BLaER1 (cell line): ENCODE data around the gene ADGRG2.

ENCODE experiments used
- H3K27ac ChIP-seq: shearing (Covaris generic); formaldehyde crosslinking; 2 replicates; pipeline ENCODE4 v1.8.1; 2022
- H3K27me3 ChIP-seq: shearing (Covaris generic); formaldehyde crosslinking; 2 replicates; pipeline ENCODE4 v1.8.1; 2022
- H3K36me3 ChIP-seq: shearing (Covaris generic); formaldehyde crosslinking; 2 replicates; pipeline ENCODE4 v1.8.1; 2022
- H3K4me1 ChIP-seq: shearing (Covaris generic); formaldehyde crosslinking; 2 replicates; pipeline ENCODE4 v1.8.1; 2022
- H3K4me2 ChIP-seq: shearing (Covaris generic); formaldehyde crosslinking; 2 replicates; pipeline ENCODE4 v1.8.1; 2022
- H3K4me3 ChIP-seq: shearing (Covaris generic); formaldehyde crosslinking; 2 replicates; pipeline ENCODE4 v1.8.1; 2022
- H3K9ac ChIP-seq: shearing (Covaris generic); formaldehyde crosslinking; 2 replicates; pipeline ENCODE4 v1.8.1; 2022
- H3K9me3 ChIP-seq: shearing (Covaris generic); formaldehyde crosslinking; 2 replicates; pipeline ENCODE4 v1.8.1; 2022
- H4K20me1 ChIP-seq: shearing (Covaris generic); formaldehyde crosslinking; 2 replicates; pipeline ENCODE4 v1.8.1; 2022
- Cebpa-rat ChIP-seq: shearing (Covaris generic); IDR thresholded peaks from 2 replicates; pipeline ENCODE4 v1.8.1; 2022

The ADGRG2 gene

GRCh38 chrX:18949291-18949943, 172.9 kb downstream of the ADGRG2 start:
- Histone ChIP-seq H3K27ac (no peak overlapping the region), H3K36me3 (peaks cover 70% of the 10 kb centered on the region), H3K4me3 (no peak overlapping the region), H3K4me2 (no peak overlapping the region), H3K4me1 (no peaks in the 10 kb centered on the region), H4K20me1 (peaks cover 34% of the 10 kb centered on the region; the same call in 1 of the 2 replicates), H3K9me3 (no peaks in the 10 kb centered on the region), H3K27me3 (peaks cover 50% of the 10 kb centered on the region), H3K9ac (no peak overlapping the region)
- TF ChIP-seq Cebpa-rat, result no peak

DNA sequence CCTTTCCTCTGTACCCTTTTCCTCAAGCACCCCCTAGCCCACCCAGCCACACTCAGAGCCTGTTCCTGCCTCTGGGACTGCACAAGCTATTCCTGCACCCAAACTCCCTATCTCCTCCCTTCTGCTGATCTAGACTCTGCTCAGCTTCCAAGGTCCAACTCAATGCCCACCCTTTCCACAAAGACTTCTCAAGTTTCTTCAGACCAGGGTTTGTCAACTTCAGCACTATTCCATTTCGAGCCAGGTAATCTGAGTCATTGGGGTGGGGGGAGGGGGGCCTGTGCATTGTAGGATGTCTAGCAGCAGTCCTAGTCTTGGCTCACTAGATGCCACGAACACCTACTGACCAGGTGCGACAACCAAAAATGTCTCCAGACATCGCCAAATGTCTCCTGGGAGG, 175.7 kb downstream of the ADGRG2 start:
- peaks cover 81% of the 10 kb centered on the region for H3K36me3 ChIP-seq
- H3K27ac ChIP-seq, result no peak overlapping the region
- H3K4me1 ChIP-seq, result no peaks in the 10 kb centered on the region
- H3K9ac ChIP-seq, result no peak overlapping the region
- no peak for TF ChIP-seq Cebpa-rat
- H3K27me3 ChIP-seq, result peaks cover 72% of the 10 kb centered on the region
- H3K4me2 ChIP-seq, result no peak overlapping the region
- no peak overlapping the region for H3K4me3 ChIP-seq
- H3K9me3 ChIP-seq, result no peaks in the 10 kb centered on the region
- peaks cover 25% of the 10 kb centered on the region; the same call in 1 of the 2 replicates for H4K20me1 ChIP-seq

DNA sequence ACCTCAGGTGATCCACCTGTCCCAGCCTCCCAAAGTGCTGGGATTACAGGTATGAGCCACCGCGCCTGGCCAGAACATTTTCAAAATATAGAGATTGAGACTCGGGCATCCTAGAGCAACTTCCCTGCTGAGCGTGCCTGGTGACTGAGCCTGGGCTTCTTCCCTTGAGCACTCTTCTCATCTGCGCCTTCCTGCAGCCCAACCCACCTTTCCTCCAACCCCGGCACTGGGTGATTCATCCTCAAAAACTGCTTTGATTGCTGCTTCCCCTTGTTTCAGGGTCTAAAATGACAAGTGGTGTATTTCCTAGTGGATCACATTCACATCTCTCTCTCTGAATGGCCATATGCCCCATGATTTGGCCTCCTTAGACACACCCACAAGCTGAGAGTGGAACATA, 176.1 kb downstream of the ADGRG2 start:
- Histone ChIP-seq H3K9me3 (no peaks in the 10 kb centered on the region), H3K36me3 (peaks cover 81% of the 10 kb centered on the region)
- no peak for TF ChIP-seq Cebpa-rat

DNA sequence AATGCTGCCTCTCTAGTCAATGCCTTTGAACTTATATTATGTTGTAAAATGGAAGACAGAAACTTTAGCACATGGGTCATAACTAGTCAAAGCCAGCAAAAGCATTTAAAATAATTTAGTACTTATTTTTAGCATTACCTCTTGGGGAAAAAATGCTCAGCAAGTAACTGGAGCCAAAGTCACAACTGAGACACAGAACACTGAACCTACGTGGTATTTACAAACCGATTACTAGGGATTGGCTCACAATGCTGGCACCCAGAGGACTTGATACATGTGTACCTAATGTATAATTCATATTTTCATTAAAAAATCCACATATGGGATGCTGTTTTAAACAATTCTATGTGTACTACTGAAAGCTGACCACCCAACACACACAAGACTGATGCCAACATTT, 176.8 kb downstream of the ADGRG2 start:
- Histone ChIP-seq H3K4me3 (no peak overlapping the region), H4K20me1 (peaks cover 22% of the 10 kb centered on the region; the same call in 1 of the 2 replicates), H3K9ac (no peak overlapping the region), H3K4me2 (no peak overlapping the region), H3K27ac (no peak overlapping the region), H3K27me3 (peaks cover 67% of the 10 kb centered on the region), H3K9me3 (no peaks in the 10 kb centered on the region), H3K36me3 (peaks cover 81% of the 10 kb centered on the region), H3K4me1 (no peaks in the 10 kb centered on the region)
- TF ChIP-seq Cebpa-rat, result no peak

More for the DNA sequence above, 176.1 kb downstream of the ADGRG2 start:
- no peak overlapping the region for H3K27ac ChIP-seq
- H3K4me3 ChIP-seq, result no peak overlapping the region
- no peak overlapping the region for H3K4me2 ChIP-seq
- H3K4me1 ChIP-seq, result no peaks in the 10 kb centered on the region
- H3K27me3 ChIP-seq, result peaks cover 73% of the 10 kb centered on the region
- no peak overlapping the region for H3K9ac ChIP-seq
- peaks cover 25% of the 10 kb centered on the region; the same call in 1 of the 2 replicates for H4K20me1 ChIP-seq

GRCh38 chrX:18944482-18944881, 177.8 kb downstream of the ADGRG2 start:
- TF ChIP-seq Cebpa-rat, result no peak
- H3K4me1 ChIP-seq, result no peaks in the 10 kb centered on the region

DNA sequence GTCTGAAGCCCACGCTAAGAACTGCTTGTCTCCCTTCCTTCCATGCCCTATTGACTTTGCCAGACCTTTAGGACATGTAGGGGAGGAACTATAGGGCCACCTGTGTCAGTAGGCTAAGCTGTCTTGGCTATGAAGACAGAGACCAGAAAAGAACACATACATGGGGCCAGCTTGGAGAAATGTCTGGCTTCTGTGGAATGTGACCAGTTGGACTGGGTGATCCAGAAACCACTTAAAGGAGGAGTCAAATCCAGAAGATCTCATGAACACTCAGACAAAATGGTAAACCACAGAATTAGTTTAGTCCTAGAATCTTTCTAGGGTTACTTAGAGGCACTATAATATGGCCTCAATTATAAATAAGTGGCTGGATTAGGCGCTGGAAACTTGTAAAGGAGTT, 180.4 kb downstream of the ADGRG2 start:
- H3K27me3 ChIP-seq, result peaks cover 63% of the 10 kb centered on the region
- peaks cover 71% of the 10 kb centered on the region for H3K36me3 ChIP-seq
- no peak overlapping the region for H3K27ac ChIP-seq
- H4K20me1 ChIP-seq, result peaks cover 9% of the 10 kb centered on the region; the same call in 1 of the 2 replicates
- TF ChIP-seq Cebpa-rat, result no peak
- no peak overlapping the region for H3K4me3 ChIP-seq
- H3K4me1 ChIP-seq, result 0 out of 2 replicates have a peak, but pooled peaks cover 7% of the 10 kb centered on the region
- no peaks in the 10 kb centered on the region for H3K9me3 ChIP-seq
- H3K4me2 ChIP-seq, result no peak overlapping the region
- H3K9ac ChIP-seq, result no peak overlapping the region

More at GRCh38 chrX:18944482-18944881, 177.8 kb downstream of the ADGRG2 start:
- peaks cover 63% of the 10 kb centered on the region for H3K27me3 ChIP-seq
- H3K4me2 ChIP-seq, result no peak overlapping the region
- no peak overlapping the region for H3K4me3 ChIP-seq
- H3K36me3 ChIP-seq, result peaks cover 76% of the 10 kb centered on the region
- no peaks in the 10 kb centered on the region for H3K9me3 ChIP-seq
- no peak overlapping the region for H3K9ac ChIP-seq
- no peak overlapping the region for H3K27ac ChIP-seq
- H4K20me1 ChIP-seq, result peaks cover 15% of the 10 kb centered on the region; the same call in 1 of the 2 replicates
